Upper lobe of left lung (tissue), 4 donors: ENCODE results near the gene PHF20.

Source experiments
- EP300 ChIP-seq, 4 donors: sonication (generic); formaldehyde crosslinking; IDR thresholded peaks; one replicate each; pipeline ENCODE4 v1.5.1; 2017; ENCODE audit warnings: antibody characterized with exemption in 4 of 4, control low read depth in 2 of 4
- POLR2A ChIP-seq, 4 donors: fragments of 450-650 bp; IDR thresholded peaks; one replicate each; pipeline ENCODE4 v1.5.1; 2016 to 2017; ENCODE audit warnings: antibody characterized with exemption in 4 of 4, mild to moderate bottlenecking in 2 of 4
- POLR2AphosphoS5 ChIP-seq, 2 donors: sonication (generic); formaldehyde crosslinking; IDR thresholded peaks; one replicate each; pipeline ENCODE4 v1.5.1; 2017; ENCODE audit warnings: antibody characterized with exemption in 2 of 2
- TF ChIP-seq, protein P1 (sequence below), 6 experiments: fragments of 450-650 bp in 4 of 6; fragments of 200-600 bp in 2 of 6; sonication (generic) in 2 of 6; IDR thresholded peaks; one replicate each; pipeline ENCODE4 v1.5.1; 2016 to 2019; ENCODE audit warnings: antibody characterized with exemption in 6 of 6

- TF ChIP-seq, protein P1, sequence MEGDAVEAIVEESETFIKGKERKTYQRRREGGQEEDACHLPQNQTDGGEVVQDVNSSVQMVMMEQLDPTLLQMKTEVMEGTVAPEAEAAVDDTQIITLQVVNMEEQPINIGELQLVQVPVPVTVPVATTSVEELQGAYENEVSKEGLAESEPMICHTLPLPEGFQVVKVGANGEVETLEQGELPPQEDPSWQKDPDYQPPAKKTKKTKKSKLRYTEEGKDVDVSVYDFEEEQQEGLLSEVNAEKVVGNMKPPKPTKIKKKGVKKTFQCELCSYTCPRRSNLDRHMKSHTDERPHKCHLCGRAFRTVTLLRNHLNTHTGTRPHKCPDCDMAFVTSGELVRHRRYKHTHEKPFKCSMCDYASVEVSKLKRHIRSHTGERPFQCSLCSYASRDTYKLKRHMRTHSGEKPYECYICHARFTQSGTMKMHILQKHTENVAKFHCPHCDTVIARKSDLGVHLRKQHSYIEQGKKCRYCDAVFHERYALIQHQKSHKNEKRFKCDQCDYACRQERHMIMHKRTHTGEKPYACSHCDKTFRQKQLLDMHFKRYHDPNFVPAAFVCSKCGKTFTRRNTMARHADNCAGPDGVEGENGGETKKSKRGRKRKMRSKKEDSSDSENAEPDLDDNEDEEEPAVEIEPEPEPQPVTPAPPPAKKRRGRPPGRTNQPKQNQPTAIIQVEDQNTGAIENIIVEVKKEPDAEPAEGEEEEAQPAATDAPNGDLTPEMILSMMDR (IDR thresholded peaks at IDR 0.05): no peak
- TF ChIP-seq POLR2A (IDR thresholded peaks at IDR 0.05) (no peak), EP300 (IDR thresholded peaks at IDR 0.05) (no peak), POLR2AphosphoS5 (IDR thresholded peaks at IDR 0.05) (no peak)
Observed at GRCh38 chr20:35942243-35942642, 170.4 kb downstream of the PHF20 start.
